GM19372 (cell line): ENCODE measurements around the gene MAPKAPK5.
A peak's percentile ranks its signal among the peaks of the same experiment; 100 is the strongest.
"Not testable (repeated sequence)": the region's sequence is repeated elsewhere in the genome, so short reads cannot be mapped to it uniquely, and the experiment has no call there.

ENCODE experiments used
- ATAC-seq: cut with Tn5 transposase; IDR thresholded peaks from one replicate; pipeline ENCODE4 v1.9.1; 2021; ENCODE audit warnings: mild to moderate bottlenecking, low read depth, moderate library complexity; ENCODE audit not compliant: unreplicated experiment

MAPKAPK5 gene, protein sequence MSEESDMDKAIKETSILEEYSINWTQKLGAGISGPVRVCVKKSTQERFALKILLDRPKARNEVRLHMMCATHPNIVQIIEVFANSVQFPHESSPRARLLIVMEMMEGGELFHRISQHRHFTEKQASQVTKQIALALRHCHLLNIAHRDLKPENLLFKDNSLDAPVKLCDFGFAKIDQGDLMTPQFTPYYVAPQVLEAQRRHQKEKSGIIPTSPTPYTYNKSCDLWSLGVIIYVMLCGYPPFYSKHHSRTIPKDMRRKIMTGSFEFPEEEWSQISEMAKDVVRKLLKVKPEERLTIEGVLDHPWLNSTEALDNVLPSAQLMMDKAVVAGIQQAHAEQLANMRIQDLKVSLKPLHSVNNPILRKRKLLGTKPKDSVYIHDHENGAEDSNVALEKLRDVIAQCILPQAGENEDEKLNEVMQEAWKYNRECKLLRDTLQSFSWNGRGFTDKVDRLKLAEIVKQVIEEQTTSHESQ

DNA sequence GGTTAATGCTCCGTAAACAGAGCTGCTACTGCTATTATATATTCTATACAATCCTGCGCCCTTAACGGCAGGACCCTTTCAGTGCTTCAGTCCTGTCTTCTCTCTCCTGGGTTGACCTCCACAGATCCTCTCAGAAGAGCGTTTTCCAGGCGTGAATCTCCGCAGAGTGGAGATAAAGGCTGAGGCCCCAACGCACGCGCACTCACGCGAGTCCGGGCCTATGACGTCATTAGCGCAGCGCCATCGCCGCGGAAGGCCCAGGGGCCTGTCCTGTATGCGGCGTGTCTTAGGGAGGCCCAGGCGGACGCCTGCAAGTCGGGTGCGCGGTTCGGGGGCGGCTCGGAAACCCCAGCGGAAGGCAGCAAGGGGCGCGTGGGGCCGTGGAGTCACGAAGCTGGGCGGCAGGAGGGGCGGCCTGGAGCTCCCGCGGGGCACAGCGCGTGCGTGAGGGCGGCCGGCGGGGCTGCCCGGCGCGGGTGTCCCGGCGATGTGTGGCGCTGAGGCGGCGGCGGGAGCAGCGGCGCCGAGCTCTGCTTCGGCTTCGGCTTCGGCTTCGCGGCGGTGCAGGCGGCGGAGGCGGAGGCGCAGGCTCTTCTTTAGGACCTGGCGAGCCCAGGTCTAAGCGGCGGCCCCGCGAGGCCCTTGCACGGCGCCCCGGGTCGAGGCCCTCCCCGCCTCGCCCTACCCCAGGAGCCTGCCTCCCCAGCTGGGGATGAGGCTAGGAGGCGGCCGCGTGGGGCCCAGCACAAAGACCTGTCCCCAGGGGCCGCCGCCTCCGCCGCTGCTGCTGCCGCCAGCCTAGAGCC, at the start of gene MAPKAPK5:
MAPKAPK5 (plus strand) TSS at position 479 of the 806 bp plus-strand sequence. CDS start 506 bp downstream, outside the sequence.
- ATAC-seq: peak; percentile 71

DNA sequence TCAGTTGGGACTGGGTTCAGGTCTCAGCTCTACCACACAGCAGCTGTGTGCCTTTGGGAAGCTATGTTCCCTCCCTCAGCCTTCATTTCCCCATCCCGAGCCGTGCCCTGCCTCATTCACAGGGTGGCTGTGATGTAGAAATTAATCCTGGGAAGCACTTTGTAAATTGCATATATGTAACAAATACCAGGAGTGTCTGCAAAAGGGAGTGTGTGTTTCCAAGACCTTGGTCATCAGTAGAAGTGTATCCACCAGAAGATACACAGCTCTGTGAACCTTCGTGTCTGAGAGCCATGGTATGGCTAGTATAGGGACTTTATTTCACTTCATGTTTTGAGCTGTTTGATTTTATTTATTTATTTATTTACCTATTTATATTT, 49.2 kb upstream of the MAPKAPK5 start:
- ATAC-seq: no peak

DNA sequence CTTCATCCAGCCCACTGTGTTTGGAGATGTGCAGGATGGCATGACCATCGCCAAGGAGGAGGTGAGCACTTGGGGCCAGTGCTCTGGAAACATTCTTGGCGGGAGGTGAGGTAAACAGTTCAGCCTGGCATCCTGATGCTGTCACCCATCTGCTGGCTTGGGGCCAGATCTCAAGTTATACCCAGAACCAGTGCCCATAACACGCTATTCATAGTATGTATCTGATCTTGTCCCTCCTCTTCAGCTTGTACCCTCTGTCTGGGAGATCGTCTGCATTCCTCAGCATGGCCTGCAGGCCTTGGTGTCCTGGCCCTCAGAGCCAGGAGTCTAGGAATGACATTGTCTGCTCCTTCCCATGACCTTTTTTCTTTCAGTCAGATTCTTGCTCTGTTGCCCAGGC, 43.8 kb upstream of the MAPKAPK5 start:
- ATAC-seq: no peak

DNA sequence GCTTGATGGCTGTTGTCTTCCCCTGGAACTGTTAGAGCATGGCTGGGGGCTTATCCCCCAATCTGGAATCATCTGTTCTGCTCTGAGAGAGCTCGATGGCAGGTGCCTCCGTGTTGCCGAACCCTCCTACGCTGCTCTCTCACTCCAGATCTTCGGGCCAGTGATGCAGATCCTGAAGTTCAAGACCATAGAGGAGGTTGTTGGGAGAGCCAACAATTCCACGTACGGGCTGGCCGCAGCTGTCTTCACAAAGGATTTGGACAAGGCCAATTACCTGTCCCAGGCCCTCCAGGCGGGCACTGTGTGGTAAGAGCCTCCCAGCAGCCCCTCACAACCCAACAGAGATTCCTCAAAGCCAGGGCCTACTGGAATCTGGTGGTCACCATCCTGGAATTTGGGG, 42.3 kb upstream of the MAPKAPK5 start:
- no peak for ATAC-seq

DNA sequence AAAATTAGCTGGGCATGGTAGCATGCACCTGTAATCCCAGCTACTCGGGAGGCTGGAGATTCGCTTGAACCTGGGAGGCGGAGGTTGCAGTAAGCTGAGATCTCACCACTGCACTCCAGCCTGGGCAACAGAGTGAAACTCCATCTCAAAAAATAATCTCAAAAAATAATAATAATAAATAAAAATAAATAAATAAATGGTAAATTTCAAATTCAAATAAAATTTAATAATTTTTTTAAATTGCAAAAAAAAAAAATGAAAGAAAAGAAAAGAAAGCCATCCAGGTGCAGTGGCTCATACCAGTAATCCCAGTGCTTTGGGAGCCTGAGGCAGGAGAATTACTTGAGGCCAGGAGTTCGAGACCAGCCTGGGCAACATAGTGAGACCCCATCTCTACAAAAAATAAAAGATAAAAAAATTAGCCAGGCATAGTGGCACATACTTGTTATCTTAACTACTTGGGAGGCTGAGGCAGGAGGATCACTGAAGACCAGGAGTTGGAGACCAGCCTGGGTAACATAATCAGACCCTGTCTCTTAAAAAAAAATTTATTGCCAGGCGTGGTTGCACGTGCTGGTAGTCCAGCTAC, 38.9 kb upstream of the MAPKAPK5 start:
- ATAC-seq: no peak

DNA sequence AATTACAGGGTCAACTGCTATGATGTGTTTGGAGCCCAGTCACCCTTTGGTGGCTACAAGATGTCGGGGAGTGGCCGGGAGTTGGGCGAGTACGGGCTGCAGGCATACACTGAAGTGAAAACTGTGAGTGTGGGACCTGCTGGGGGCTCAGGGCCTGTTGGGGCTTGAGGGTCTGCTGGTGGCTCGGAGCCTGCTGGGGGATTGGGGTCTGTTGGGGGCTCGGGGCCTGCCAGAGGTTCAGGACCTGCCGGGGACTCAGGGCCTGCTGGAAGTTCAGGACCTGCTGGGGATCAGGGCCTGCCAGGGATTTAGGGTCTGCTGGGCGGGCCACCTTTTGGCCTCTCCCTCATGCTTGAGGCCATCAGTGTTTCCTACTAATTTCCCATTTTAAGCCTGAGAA, 38.2 kb upstream of the MAPKAPK5 start:
- no peak for ATAC-seq

DNA sequence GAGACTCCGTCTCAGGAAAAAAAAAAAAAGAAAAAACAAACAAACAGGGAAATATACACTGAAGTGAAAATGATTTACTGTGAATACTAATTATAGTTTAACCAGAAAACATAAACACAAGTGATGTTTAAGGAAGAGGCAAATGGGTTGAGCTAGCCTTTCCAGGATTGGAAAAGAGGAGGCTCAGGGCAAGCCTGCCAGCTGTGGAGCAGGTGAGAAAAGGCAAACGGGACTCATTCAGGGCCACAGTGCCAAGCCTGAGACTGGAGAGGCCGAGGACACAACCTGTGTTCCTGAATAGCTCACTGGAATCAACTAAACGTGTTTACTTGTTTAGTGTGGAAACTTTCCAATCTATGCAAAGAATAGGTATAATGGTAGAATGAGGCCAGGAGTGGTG, 35.7 kb upstream of the MAPKAPK5 start:
- no peak for ATAC-seq

DNA sequence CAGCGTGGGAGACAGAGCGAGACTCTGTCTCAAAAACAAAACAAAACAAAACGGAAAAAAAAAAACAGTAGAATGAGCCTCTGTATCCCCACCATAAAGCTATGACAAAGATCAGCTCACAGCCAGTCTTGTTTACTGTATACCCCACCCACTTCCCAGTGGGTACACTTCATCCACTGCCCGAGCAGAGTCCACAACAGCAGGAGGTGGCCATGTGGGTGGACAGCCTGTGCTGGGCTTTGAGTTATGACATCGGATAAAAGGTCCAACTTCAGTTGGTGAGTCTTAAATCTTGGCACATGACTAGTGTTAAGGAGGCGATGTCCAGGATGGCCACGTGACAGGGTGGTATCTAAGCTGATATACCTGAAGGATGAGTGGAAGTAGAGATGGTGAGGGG, 34.8 kb upstream of the MAPKAPK5 start:
- no peak for ATAC-seq

DNA sequence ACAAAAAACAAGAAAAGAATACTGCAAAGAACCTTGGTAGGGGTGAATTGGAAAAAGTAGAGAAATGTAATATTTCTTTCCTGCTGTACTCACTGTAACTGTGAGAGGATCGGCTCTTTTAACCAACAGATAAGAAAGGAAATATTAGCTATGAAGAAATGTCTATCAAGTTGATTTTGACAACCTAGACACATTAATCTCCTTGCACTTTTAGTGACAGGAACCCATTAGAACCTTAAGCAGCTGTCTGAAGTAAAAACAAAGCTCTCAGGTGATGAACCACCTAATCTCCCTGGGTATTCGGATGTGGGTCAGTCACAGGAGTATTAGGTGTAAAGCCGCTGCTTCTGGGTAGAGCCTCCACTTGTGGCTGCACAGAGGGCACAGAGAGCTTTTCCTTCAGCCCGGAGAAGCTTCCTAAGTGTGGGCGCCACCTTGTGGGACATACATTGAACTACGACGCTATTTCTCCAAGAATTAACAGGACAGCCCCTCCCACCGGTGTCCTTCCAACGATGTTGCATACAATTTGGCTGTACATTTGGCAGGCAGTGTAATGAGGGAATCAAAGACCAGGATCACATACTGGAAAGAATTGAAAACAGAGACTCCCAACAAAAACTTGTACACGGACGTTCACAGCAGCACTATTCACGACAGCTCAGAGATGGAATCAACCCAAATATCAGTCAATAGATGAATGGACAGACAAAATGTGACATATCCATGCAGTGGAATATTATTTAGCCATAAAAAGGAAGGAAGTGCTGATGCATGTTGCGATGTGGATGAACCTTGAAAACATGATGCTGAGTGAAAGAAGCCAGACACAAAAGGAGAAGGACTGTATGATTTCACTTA, 28.9 kb upstream of the MAPKAPK5 start:
- peak; percentile 59 for ATAC-seq

DNA sequence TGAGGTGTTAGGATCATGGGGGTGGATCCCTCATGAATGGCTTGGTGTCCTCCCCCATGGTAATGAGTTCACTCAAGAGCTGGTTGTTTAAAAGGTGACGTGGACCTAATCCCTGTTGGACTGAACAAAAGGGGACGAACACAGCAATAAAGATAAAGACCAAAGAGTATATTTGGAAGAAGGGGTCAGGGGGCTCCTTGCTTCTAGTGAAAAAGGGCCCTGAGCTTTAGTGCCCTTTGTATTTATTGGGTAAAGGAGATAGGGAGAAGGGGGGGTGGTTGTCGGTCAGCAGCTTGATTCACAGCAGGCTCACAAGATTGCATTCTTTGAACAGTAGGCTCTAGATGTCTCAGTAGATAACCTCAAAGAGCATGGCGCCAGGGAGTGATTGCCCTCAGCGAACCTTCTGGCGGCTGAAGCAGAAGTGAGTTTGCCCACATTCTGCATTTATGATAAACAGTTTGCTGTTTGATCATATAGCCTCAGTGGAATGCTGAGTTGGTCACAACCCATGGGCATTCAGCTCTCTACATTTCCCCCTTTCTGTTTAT, 25.9 kb upstream of the MAPKAPK5 start:
- ATAC-seq: no peak

DNA sequence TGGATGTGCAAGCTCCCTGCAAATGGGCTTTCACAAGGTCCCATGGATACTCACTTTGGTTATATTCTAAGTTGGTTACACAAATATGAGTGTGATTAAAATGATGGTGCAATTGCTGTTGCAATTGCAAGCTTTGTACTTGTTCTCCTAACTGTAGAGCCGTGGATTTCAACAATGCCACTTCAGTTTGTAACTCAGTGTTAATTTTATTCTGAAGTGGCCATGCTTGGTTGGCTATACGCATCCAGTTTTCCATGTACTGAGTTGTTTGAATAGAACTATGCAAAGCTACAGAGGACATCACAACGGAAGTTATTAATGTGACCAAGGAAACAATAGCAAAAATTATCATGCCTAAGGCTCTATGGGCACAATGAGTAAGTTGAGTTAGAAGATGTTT, 25.1 kb upstream of the MAPKAPK5 start:
- ATAC-seq: not testable (repeated sequence)

DNA sequence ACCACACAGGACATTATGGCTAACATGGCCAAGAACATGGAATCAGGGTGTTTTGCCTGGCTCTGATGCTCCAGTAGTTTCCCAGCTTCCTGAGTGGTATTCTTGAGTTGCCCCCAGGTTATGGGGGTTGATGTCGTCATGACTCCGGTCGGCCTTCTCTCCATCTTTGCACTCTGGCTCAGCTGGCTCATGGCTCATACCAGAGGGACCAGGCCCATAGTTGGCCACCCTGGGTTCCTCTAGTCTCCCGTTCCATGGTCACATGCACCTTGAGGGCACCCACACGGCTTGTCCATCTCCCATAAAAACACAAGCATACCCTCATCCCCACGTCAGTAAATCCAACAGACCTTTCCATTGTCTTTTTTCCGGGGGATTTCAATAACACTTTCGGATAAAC, 23.7 kb upstream of the MAPKAPK5 start:
- ATAC-seq: no peak

DNA sequence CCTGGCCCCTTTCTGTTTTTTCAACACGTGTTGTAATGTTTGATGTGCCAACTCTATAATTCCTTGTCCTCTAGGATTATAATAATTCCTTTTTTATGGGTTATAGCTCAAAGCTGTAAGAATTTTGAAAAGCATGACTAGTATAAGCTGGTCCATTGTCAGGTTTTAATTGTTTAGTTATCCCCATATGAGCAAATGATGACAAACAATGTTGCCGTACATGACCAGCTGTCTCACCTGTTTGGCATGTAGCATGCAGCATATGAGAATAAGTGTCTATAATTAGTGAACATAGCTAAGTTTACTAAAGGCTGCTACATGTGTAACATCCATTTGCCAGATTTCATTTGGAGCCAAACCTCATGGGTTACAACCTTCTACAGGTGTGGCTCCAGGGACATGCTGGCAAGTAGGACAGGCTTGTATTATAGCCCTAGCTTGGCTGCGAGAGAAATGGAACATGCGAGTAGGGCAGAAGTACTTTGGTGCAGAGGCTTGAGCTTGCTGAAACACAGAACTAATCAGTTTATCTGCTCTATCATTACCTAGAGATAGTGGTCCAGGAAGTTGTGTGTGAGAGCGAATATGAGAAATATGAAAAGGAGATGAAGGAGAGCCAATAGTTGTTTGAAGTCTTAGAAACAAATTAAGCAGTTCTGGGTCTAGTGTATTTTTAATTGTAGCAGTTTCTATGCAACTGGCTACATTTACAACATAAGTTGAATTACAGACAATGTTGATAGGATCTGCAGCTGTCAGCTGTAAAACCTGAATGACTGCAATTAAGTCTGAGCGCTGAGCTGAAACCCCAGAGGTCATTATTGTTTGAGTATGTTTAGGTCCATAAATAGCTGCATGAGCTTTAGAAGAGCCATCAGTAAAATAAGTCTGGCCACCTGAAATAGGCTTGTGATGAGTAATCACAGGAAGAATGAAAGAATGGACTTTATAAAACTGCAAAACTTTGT, 22.6 kb upstream of the MAPKAPK5 start:
- no peak for ATAC-seq

DNA sequence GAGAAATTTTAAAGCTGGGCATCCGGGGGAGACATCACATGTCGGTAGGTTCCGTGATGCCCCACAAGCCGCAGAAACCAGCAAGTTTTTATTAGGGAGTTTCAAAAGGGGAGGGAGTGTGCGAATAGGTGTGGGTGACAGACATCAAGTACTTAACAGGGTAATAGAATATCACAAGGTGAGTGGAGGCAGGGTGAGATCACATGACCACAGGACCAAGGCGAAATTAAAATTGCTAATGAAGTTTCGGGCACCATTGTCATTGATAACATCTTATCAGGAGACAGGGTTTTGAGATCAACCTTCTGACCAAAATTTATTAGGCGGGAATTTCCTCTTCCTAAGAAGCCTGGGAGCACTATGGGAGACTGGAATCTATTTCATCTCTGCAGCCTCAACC, 21.2 kb upstream of the MAPKAPK5 start:
- ATAC-seq: not testable (repeated sequence)

DNA sequence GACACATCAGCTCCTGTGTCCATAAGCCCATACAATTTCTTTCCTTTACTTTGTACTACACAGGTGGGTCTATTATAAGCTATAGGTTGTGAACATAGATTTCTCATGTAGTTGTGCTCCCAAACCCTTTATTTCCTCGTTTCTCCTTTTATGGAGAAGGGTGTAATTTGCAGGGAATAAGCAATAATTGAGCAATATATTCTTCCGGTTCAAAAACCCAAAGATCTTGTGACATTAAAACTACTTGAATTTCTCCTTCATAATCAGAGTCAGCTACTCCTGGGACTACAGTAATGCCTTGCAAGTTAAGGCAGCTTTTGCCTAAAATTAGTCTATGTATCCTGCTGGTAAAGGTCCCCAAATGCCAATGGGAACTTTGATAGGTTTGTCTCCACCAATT, 19.1 kb upstream of the MAPKAPK5 start:
- ATAC-seq: no peak

DNA sequence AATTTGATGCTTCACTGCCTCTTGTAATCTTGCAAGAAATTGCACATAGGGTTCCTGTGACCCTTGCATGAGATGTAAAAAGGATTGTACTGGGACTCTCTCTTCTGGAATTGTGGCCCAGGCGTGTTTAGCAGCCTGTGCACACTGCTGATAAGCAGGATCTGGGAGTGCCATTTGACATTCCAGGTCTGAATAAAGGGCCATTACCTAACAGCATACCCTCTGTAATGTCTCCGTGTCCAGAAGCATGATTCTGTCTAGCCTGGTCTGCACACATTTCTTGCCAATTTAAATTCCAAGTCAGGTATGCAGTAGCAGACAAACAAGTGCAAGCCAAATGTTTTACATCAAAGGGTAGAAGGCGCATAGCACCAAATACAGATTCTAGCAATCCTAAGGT, 18.1 kb upstream of the MAPKAPK5 start:
- ATAC-seq: no peak

DNA sequence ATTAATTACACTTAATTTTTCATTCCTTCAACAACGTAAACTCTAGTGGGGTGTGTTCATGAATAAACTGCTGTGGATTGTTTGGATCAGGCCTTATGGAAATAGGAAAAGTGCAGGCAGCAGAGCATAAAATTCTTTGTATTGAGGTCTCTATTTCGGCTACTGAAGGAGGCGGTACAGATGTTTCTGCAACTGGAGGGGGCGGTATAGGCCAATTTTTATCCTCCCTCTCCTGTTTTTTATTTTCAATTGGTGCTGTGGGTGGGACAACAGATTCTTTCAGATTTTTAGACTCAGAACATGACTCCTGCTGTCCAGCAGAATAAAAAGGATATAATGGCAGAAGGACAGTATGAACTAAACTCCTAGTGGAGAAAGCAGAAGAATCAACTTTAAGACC, 17.7 kb upstream of the MAPKAPK5 start:
- ATAC-seq: not testable (repeated sequence)

DNA sequence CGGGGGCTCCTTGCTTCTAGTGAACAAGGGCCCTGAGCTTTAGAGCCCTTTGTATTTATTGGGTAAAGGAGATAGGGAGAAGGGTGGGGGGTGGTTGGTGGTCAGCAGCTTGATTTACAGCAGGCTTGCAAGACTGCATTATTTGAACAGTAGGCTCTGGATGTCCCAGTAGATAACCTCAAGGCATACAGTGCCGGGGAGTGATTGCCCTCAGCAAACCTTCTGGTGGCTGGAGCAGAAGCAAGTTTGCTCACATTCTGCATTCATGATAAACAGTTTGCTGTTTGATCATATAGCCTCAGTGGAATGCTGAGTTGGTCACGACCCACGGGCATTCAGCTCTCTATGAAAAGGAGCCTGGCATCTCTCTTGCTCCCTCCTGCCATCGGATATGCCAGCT, 16.5 kb upstream of the MAPKAPK5 start:
- ATAC-seq: no peak

DNA sequence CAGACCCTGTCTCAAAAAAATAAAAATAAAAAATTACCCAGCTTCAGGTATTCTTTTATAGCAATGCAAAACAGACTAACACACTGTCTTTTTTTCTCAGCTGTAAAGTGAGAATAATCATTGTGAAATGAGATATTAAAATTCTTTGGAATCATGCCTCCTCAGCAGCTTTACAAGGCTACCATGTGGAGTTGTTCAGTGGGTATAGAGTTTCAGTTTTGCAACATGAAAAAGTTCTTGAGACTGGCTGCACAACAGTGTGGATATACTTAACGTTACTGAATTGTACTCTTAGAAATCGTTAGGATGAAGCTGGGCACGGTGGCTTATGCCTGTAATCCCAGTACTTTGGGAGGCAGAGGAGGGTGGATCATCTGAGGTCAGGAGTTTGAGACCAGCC, 15.7 kb upstream of the MAPKAPK5 start:
- no peak for ATAC-seq
